GM19025 (cell line): ENCODE data around the gene TMEM198.

Experiments
- ATAC-seq: cut with Tn5 transposase; IDR thresholded peaks from one replicate; pipeline ENCODE4 v1.9.1; 2021; ENCODE audit warnings: mild to moderate bottlenecking, low read depth, moderate library complexity; ENCODE audit not compliant: unreplicated experiment

TMEM198 gene

DNA sequence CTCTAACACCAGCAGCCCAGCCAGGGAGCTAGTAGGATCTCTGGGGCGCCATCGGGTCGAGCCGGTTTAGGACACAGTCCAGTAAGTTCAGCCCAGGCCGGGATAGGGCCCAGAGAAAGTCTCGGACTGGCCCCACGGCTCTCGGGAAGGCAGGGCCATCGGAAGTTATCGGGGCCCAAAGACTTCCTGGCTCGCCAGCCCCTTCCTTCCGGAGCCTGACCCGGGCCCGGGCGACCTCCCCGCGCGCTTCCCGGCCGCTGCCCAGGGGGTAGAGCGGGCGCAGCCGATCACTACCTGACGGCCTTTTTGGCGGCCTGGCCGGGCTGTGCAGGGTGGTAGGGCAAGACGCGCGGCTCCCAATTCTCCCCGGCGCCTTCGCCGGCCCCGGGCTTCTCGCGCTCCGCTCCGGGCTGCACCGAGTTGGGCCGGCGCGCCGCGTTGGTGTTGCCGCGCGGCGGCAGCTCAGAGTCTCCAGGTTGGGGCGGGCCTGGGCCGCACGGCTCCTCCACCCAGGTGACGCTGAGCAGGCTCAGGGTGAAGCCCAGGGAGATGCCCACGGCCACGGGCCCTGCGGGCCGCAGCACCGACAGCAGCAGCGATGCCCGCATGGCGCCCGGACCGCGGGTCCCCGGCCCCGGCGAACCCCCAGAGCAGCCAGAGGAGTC is 765 bp upstream of the TMEM198 start:
- peak; percentile 25 for ATAC-seq

- no peak for ATAC-seq
These were observed 739 bp downstream of the TMEM198 start for GRCh38 chr2:219544567-219544966.

- ATAC-seq, result no peak
These were observed 1.6 kb downstream of the TMEM198 start for GRCh38 chr2:219545295-219545942.

GRCh38 chr2:219545943-219546352 is 2.1 kb downstream of the TMEM198 start:
- no peak for ATAC-seq

- no peak for ATAC-seq
These were observed 3.8 kb downstream of the TMEM198 start for GRCh38 chr2:219547621-219548020.

DNA sequence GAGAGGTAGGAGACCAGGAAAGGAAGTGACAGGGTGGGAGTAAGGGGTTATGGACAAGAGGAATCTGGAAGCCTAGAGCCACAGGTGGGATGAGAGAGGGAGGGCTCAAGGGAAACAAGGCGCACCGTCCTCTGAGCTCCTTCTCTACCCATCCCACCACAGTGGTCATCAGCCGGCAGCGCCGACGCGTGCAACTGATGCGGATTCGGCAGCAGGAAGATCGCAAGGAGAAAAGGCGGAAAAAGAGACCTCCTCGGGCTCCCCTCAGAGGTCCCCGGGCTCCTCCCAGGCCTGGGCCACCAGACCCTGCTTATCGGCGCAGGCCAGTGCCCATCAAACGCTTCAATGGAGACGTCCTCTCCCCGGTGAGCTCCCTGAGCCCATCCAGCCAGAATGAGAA is 5.2 kb downstream of the TMEM198 start:
- no peak for ATAC-seq

DNA sequence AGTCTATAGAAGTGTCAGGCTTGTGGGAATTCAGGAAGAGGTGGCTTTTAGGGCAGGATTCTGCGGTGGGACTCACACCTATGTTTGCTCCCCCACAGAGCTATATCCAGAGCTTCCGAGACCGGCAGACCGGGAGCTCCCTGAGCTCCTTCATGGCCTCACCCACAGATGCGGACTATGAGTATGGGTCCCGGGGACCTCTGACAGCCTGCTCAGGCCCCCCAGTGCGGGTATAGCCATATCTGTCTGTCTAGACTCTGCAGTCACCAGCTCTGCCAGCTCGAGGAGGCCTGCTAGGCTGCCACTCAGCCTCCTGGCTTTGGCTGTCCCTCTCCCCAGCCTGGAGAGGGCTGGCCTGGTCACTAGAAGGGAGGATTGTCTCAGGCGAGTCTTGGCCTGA is 5.8 kb downstream of the TMEM198 start:
- ATAC-seq, result no peak

- ATAC-seq, result no peak
These were observed 7.9 kb downstream of the TMEM198 start for GRCh38 chr2:219551441-219552381.

DNA sequence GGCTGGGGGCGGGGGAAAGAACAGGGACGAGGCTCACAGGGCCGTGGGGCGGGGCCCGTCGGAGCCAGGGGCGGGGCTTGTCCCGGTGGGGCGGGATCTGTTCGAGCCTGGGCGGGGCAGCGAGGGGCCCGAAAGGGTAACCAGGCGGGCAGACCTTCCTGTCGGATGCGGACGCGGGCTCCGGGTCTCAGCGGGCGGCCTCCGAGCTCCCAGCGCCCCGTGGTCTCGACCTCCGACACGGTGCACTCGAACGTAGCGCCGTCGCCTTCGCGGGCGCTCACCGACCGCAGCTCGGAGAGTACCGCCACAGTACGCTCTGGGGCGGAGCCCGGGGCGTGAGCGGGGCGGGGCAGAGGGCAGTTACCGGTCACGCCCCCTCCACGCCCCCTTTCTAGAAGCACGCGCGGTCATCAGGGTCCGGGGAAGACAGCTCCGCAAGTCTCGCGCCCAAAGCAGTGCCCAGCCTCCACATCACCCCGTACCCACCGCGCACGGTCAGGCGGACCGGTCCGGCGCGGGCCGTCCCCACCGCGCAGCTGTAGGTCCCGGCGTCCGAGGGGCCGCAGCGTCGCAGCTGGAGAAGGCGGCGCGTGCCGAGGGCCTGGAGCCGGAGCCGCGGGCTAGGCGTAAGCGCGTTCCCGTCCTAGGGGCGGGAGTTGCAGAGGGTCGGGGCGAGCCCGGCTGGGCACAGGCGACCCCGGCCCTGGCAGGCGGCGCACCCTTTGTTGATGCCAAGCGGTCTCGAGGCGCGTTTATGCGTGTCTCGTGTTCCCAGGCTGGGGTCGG is 8.7 kb downstream of the TMEM198 start:
- ATAC-seq, result peak; percentile 94

- ATAC-seq, result no peak
These were observed 9.3 kb downstream of the TMEM198 start for GRCh38 chr2:219553168-219553417.

DNA sequence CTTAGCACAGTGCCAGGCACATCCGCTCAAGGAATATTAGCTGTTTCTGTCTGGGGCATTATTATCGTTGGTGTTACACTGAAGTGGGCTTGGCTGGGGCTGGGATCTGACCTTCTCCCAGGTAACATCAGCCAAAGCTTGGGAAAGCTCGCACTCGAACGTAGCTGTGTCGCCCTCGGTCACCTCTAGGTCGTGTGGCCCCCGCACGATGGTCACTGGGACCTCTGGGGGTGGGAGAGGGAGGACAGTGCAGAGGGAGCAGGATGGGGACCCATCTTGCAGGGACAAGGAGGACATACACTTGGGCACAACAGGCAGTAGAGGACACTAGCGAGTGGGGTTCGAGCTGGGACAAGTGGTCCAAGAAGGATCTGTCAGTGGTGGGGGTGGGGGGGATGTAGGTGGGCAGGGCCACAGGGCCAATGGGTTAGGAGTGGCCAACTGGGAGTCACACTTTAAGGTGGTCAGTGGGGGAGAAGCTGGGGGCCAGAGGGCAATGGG is 9.7 kb downstream of the TMEM198 start:
- no peak for ATAC-seq

- ATAC-seq, result no peak
These were observed 10.5 kb downstream of the TMEM198 start for GRCh38 chr2:219554350-219554749.

DNA sequence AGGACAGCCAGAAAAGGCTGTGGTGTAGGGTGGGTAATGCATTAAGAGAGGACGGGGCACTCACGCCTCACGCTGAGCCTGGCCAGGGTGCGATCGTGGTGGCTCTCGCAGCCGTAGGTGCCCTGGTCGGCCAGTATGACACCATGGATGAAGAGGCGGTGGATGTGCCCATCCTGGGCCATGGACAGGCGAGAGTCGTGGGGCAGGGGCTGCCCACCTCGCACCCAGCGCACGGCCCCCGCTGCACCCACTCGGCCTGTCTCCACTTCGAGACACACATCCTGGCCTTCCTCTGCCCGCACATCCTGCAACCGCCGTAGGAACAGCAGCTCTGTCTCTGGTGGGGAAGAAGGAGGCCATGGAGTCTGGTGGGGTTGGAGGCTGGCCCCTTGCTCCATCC is 12.1 kb downstream of the TMEM198 start:
- no peak for ATAC-seq

GRCh38 chr2:219556413-219556812 is 12.6 kb downstream of the TMEM198 start:
- ATAC-seq, result no peak

GRCh38 chr2:219557320-219557719 is 13.5 kb downstream of the TMEM198 start:
- ATAC-seq, result no peak

GRCh38 chr2:219557791-219558785 is 14.3 kb downstream of the TMEM198 start:
- no peak for ATAC-seq

DNA sequence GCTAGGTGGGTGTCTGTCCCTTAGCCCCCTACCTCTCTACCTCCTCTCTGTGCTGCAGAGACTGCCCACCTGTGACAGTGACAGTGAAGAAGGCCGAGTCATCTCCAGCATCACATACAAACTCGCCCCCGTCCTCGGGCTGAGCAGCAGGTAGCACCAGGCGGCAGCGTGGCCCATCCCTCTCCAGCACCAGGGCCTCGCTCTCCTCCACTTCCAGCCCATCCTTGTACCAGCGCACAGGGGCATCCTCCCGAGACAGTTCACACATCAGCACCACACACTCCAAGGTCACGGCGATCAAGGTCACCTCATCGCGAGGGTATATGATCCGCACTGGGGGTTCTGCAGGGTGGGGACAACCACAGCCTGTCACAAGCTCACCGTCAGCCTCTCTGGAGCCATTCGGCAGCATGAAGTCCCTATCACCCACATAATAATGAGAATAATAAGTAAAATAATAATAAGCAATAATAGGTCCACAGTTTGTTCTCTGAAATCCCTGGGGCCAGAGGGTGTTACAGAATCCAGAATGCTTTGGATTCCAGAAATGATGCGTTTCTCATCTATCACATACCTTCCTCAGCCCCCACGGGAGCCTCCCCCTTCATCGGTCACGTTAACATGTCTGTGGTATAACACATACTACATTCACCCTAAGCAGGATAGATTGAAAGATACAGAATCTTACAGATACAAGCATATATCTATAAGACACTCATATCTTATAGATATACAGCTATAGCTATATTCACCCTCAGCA is 15.5 kb downstream of the TMEM198 start:
- no peak for ATAC-seq

GRCh38 chr2:219560037-219560892 is 16.4 kb downstream of the TMEM198 start:
- ATAC-seq, result no peak
